H9 (cell line): ENCODE data around the gene TMC1. TPM values are rescaled to one million over a fixed set of nuclear protein-coding genes. Genes with fewer than 3 reads are reported as not detected.

Experiments used
- DNase-seq: peaks from one replicate; pipeline ENCODE4 v3.0.0-alpha.2; 2017
- H2AFZ ChIP-seq: one replicate; pipeline ENCODE4 v1.6.1; 2013; ENCODE audit warnings: mild to moderate bottlenecking, low read length, control low read depth, moderate library complexity
- H2AK5ac ChIP-seq: 2 replicates; pipeline ENCODE4 v1.6.1; 2013; ENCODE audit warnings: low read length, control low read depth, mixed read lengths; ENCODE audit not compliant: insufficient read length
- H2BK120ac ChIP-seq: one replicate; pipeline ENCODE4 v1.6.1; 2013; ENCODE audit warnings: low read depth, mild to moderate bottlenecking, low read length, control low read depth, inconsistent platforms; ENCODE audit not compliant: poor library complexity, severe bottlenecking
- H2BK12ac ChIP-seq: 2 replicates; pipeline ENCODE4 v1.6.1; 2013; ENCODE audit warnings: low read length, control low read depth, mixed read lengths, low read depth; ENCODE audit not compliant: insufficient read length
- H2BK15ac ChIP-seq: 2 replicates; pipeline ENCODE4 v1.6.1; 2013; ENCODE audit warnings: low read depth, low read length, control low read depth
- H2BK20ac ChIP-seq: one replicate; pipeline ENCODE4 v1.6.1; 2013; ENCODE audit warnings: low read depth, mild to moderate bottlenecking, low read length, control low read depth, inconsistent platforms; ENCODE audit not compliant: poor library complexity, severe bottlenecking
- H2BK5ac ChIP-seq: 2 replicates; pipeline ENCODE4 v1.6.1; 2013; ENCODE audit warnings: low read length, control low read depth, mixed read lengths; ENCODE audit not compliant: insufficient read length
- H3K14ac ChIP-seq: 2 replicates; pipeline ENCODE4 v1.6.1; 2013; ENCODE audit warnings: low read length, control low read depth; ENCODE audit not compliant: insufficient read depth
- H3K18ac ChIP-seq: 2 replicates; pipeline ENCODE4 v1.6.1; 2013; ENCODE audit warnings: low read depth, mild to moderate bottlenecking, mixed read lengths, low read length, control low read depth; ENCODE audit not compliant: insufficient read length
- H3K23ac ChIP-seq: 2 replicates; pipeline ENCODE4 v1.6.1; 2013; ENCODE audit warnings: low read length, control low read depth, mixed read lengths, low read depth; ENCODE audit not compliant: insufficient read length
- H3K23me2 ChIP-seq: 2 replicates; pipeline ENCODE4 v1.6.1; 2013; ENCODE audit warnings: low read depth, mild to moderate bottlenecking, mixed read lengths, low read length, control low read depth; ENCODE audit not compliant: insufficient read length, poor library complexity, severe bottlenecking
- H3K27ac ChIP-seq: 2 replicates; pipeline ENCODE4 v1.5.1; 2013; ENCODE audit warnings: low read length, control low read depth, mixed read lengths, low read depth; ENCODE audit not compliant: insufficient read length
- H3K27me3 ChIP-seq: 2 replicates; pipeline ENCODE4 v1.6.1; 2013; ENCODE audit warnings: low read length, control low read depth, inconsistent platforms; ENCODE audit not compliant: insufficient read depth
- H3K4ac ChIP-seq: 2 replicates; pipeline ENCODE4 v1.6.1; 2013; ENCODE audit warnings: low read depth, mild to moderate bottlenecking, control low read depth, inconsistent platforms, low read length, moderate library complexity
- H3K4me1 ChIP-seq: 2 replicates; pipeline ENCODE4 v1.6.1; 2013; ENCODE audit warnings: low read length, control low read depth, inconsistent platforms; ENCODE audit not compliant: insufficient read depth
- H3K4me2 ChIP-seq: 2 replicates; pipeline ENCODE4 v1.6.1; 2013; ENCODE audit warnings: low read length, control low read depth, mixed read lengths; ENCODE audit not compliant: insufficient read length, insufficient read depth
- H3K56ac ChIP-seq: 2 replicates; pipeline ENCODE4 v1.6.1; 2013; ENCODE audit warnings: low read depth, mild to moderate bottlenecking, mixed read lengths, low read length, control low read depth; ENCODE audit not compliant: insufficient read length
- H3K79me1 ChIP-seq: 2 replicates; pipeline ENCODE4 v1.6.1; 2013; ENCODE audit warnings: low read depth, mild to moderate bottlenecking, moderate library complexity, low read length, control low read depth, inconsistent platforms; ENCODE audit not compliant: insufficient read depth, poor library complexity, severe bottlenecking
- H3K79me2 ChIP-seq: 2 replicates; pipeline ENCODE4 v1.6.1; 2013; ENCODE audit warnings: low read length, control low read depth, inconsistent platforms; ENCODE audit not compliant: insufficient read depth
- H3K9ac ChIP-seq: 2 replicates; pipeline ENCODE4 v1.6.1; 2013; ENCODE audit warnings: low read length, control low read depth, mixed read lengths; ENCODE audit not compliant: insufficient read length; ENCODE audit errors: extremely low read depth
- H3K9me3 ChIP-seq: one replicate; pipeline ENCODE4 v1.6.1; 2013; ENCODE audit warnings: low read depth, low read length, inconsistent platforms; ENCODE audit not compliant: control insufficient read depth
- H3T11ph ChIP-seq: one replicate; pipeline ENCODE4 v1.6.1; 2013; ENCODE audit warnings: mild to moderate bottlenecking, low read length, control low read depth, inconsistent platforms
- H4K20me1 ChIP-seq: one replicate; pipeline ENCODE4 v1.6.1; 2013; ENCODE audit not compliant: control insufficient read depth, insufficient read length, insufficient read depth
- H4K5ac ChIP-seq: 2 replicates; pipeline ENCODE4 v1.6.1; 2013; ENCODE audit warnings: low read depth, mild to moderate bottlenecking, mixed read lengths, low read length, control low read depth; ENCODE audit not compliant: insufficient read length
- H4K8ac ChIP-seq: replicated peaks from 2 replicates; pipeline ENCODE4 v1.6.1; 2013; ENCODE audit warnings: low read length, control low read depth, mixed read lengths, low read depth; ENCODE audit not compliant: insufficient read length
- H4K91ac ChIP-seq: 2 replicates; pipeline ENCODE4 v1.6.1; 2013; ENCODE audit warnings: low read depth, mild to moderate bottlenecking, moderate library complexity, mixed read lengths, low read length, control low read depth; ENCODE audit not compliant: insufficient read length
- H3K27ac Mint-ChIP-seq, 3 experiments: 2 replicates in 2 of 3; 3 replicates in 1 of 3; pipeline ENCODE4 v1.8.0; 2020 to 2021; ENCODE audit warnings: mixed read lengths in 3 of 3, mild to moderate bottlenecking in 1 of 3, moderate library complexity in 1 of 3
- H3K27me3 Mint-ChIP-seq: 2 replicates; pipeline ENCODE4 v1.8.0; 2021; ENCODE audit warnings: low read depth, mild to moderate bottlenecking, moderate library complexity, mixed read lengths
- H3K36me3 Mint-ChIP-seq, 3 experiments: 2 replicates in 2 of 3; 3 replicates in 1 of 3; pipeline ENCODE4 v1.8.0; 2020 to 2021; ENCODE audit warnings: low read depth in 3 of 3, mixed read lengths in 3 of 3; ENCODE audit not compliant: insufficient read depth in 1 of 3
- H3K4me1 Mint-ChIP-seq, 2 experiments: 2 replicates each; pipeline ENCODE4 v1.8.0; 2020; ENCODE audit warnings: mixed read lengths in 2 of 2
- H3K4me3 Mint-ChIP-seq, 2 experiments: 2 replicates in 1 of 2; 3 replicates in 1 of 2; pipeline ENCODE4 v1.8.0; 2020 to 2021; ENCODE audit warnings: mild to moderate bottlenecking in 2 of 2, mixed read lengths in 2 of 2, moderate library complexity in 1 of 2
- H3K9me3 Mint-ChIP-seq, 2 experiments: 2 replicates in 1 of 2; 3 replicates in 1 of 2; pipeline ENCODE4 v1.8.0; 2020; ENCODE audit warnings: mild to moderate bottlenecking in 2 of 2, mixed read lengths in 2 of 2, moderate library complexity in 1 of 2
- WGBS: extraction: QIAGEN DNeasy Blood & Tissue Kit; methylation state at CpG from one replicate; pipeline ENCODE4 v1.1.7; 2013; ENCODE audit warnings: missing lambda C conversion rate, low lambda C conversion rate, mixed read lengths; ENCODE audit not compliant: insufficient read length; ENCODE audit errors: extremely low coverage; 5-methylcytosine and 5-hydroxymethylcytosine counted together
- total RNA-seq: library from RNA; stranded (reverse); gene quantifications from 2 replicates; pipeline ENCODE4 v1.2.1, GENCODE V29; 2021
- TF ChIP-seq, protein P1 (sequence below): fragments of 200-600 bp; sonication (generic); conservative IDR thresholded peaks from 3 replicates; pipeline ENCODE4 v1.8.0; 2021; ENCODE audit warnings: antibody characterized with exemption, mild to moderate bottlenecking

Gene TMC1
- total RNA-seq, 1 experiment from 2014 or later = 2.4 TPM

DNA sequence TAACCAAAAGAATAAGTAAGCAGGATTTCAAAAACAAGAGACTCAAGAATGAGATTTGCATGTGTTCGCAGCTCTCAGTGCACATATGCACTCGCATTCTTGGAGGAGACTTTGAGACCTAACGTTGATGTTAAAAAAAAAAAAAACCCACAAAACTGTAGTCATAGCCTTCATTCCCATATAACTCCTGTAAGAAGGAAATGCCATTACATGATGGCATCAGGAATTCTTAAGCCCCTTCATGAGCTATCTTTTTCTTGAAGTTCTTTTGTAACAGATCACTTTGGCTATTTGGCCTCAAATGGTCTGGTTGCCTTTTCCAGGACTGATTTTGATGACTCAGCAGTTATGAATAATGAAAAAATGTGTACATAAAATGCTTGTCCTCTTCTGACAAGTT, 317.7 kb downstream of the TMC1 start:
- no peak overlapping the region for H3K18ac ChIP-seq
- no peak overlapping the region for H3K27ac Mint-ChIP-seq
- WGBS = no CpG with 5 or more reads among the region's 3 CpGs
- no peak overlapping the region for H2BK20ac ChIP-seq
- no peak overlapping the region for H3K23ac ChIP-seq
- no peaks in the 10 kb centered on the region for H3K9me3 ChIP-seq
- H2AFZ ChIP-seq = no peak overlapping the region
- H3K4me2 ChIP-seq = no peak overlapping the region
- no peaks in the 10 kb centered on the region for H3K79me2 ChIP-seq
- TF ChIP-seq, protein P1, sequence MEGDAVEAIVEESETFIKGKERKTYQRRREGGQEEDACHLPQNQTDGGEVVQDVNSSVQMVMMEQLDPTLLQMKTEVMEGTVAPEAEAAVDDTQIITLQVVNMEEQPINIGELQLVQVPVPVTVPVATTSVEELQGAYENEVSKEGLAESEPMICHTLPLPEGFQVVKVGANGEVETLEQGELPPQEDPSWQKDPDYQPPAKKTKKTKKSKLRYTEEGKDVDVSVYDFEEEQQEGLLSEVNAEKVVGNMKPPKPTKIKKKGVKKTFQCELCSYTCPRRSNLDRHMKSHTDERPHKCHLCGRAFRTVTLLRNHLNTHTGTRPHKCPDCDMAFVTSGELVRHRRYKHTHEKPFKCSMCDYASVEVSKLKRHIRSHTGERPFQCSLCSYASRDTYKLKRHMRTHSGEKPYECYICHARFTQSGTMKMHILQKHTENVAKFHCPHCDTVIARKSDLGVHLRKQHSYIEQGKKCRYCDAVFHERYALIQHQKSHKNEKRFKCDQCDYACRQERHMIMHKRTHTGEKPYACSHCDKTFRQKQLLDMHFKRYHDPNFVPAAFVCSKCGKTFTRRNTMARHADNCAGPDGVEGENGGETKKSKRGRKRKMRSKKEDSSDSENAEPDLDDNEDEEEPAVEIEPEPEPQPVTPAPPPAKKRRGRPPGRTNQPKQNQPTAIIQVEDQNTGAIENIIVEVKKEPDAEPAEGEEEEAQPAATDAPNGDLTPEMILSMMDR = no peak
- H2AK5ac ChIP-seq = no peak overlapping the region
- H2BK15ac ChIP-seq = no peak overlapping the region
- no peak overlapping the region for H4K8ac ChIP-seq
- H3K23me2 ChIP-seq = no peaks in the 10 kb centered on the region
- no peak overlapping the region for H2BK5ac ChIP-seq
- no peak overlapping the region for H3K4ac ChIP-seq
- H3K14ac ChIP-seq = no peak overlapping the region
- H3K9ac ChIP-seq = no peak overlapping the region
- no peaks in the 10 kb centered on the region for H3K4me1 ChIP-seq
- H2BK120ac ChIP-seq = no peak overlapping the region
- no peak overlapping the region for H2BK12ac ChIP-seq
- H3K27me3 Mint-ChIP-seq = no peaks in the 10 kb centered on the region
- H4K5ac ChIP-seq = no peak overlapping the region
- H3K56ac ChIP-seq = no peak overlapping the region
- H3K4me3 Mint-ChIP-seq = no peak overlapping the region
- peaks cover 0 to 3% (median 0%) of the 10 kb centered on the region in 3 experiments; a peak in 2 of 7 replicates for H3K36me3 Mint-ChIP-seq
- H3K4me1 Mint-ChIP-seq = peaks cover 25% of the 10 kb centered on the region in 2 experiments
- peaks cover 0 to 2% of the 10 kb centered on the region in 2 experiments; a peak in 2 of 5 replicates for H3K9me3 Mint-ChIP-seq
- H3K79me1 ChIP-seq = no peaks in the 10 kb centered on the region
- H3T11ph ChIP-seq = no peak overlapping the region
- H4K20me1 ChIP-seq = no peaks in the 10 kb centered on the region
- H4K91ac ChIP-seq = no peak overlapping the region
- H3K27me3 ChIP-seq = no peaks in the 10 kb centered on the region
- DNase-seq = no peak
- no peak overlapping the region for H3K27ac ChIP-seq
